Astrocyte (in vitro differentiated cells and primary cell): ENCODE results near the gene WDCP. TPM values are rescaled to one million over a fixed set of nuclear protein-coding genes. Genes with fewer than 3 reads are reported as not detected.

Experiments
- DNase-seq: peaks from one replicate; pipeline ENCODE4 v3.0.0-alpha.2; 2010; ENCODE audit warnings: low read depth
- FAIRE-seq: peaks from 2 replicates; lab custom pipeline; 2011; peaks lifted over from hg19 to GRCh38; lab: Jason Lieb, UNC
- H2AFZ ChIP-seq: 2 replicates; pipeline ENCODE4 v1.6.0; 2012; ENCODE audit warnings: low read depth, low read length, inconsistent platforms
- H3K27ac ChIP-seq: 2 replicates; pipeline ENCODE4 v1.5.1; 2011; ENCODE audit warnings: low read depth, low read length, inconsistent platforms
- H3K27me3 ChIP-seq: 2 replicates; pipeline ENCODE4 v1.6.0; 2011; ENCODE audit warnings: low read length, inconsistent platforms; ENCODE audit not compliant: insufficient read depth
- H3K36me3 ChIP-seq: 2 replicates; pipeline ENCODE4 v1.5.1; 2011; ENCODE audit warnings: low read length, inconsistent platforms; ENCODE audit not compliant: insufficient read depth
- H3K4me1 ChIP-seq: 2 replicates; pipeline ENCODE4 v1.5.1; 2011; ENCODE audit warnings: low read length, inconsistent platforms; ENCODE audit not compliant: insufficient read depth
- H3K4me2 ChIP-seq: 2 replicates; pipeline ENCODE4 v1.6.0; 2012; ENCODE audit warnings: low read length, inconsistent platforms
- H3K4me3 ChIP-seq: 2 replicates; pipeline ENCODE4 v1.5.1; 2011; ENCODE audit warnings: low read depth, mild to moderate bottlenecking, low read length, inconsistent platforms; ENCODE audit not compliant: insufficient read depth
- H3K79me2 ChIP-seq: 2 replicates; pipeline ENCODE4 v1.6.0; 2012; ENCODE audit warnings: mild to moderate bottlenecking, low read length, inconsistent platforms; ENCODE audit not compliant: insufficient read depth
- H3K9ac ChIP-seq: 2 replicates; pipeline ENCODE4 v1.6.0; 2012; ENCODE audit warnings: mild to moderate bottlenecking, low read length, inconsistent platforms
- H3K9me3 ChIP-seq: 2 replicates; pipeline ENCODE4 v1.5.1; 2012; ENCODE audit warnings: low read depth, mild to moderate bottlenecking, low read length, inconsistent platforms; ENCODE audit not compliant: insufficient read depth
- H4K20me1 ChIP-seq: 2 replicates; pipeline ENCODE4 v1.6.0; 2012; ENCODE audit warnings: low read length, inconsistent platforms; ENCODE audit not compliant: insufficient read depth
- H3K27ac Mint-ChIP-seq: one replicate; pipeline ENCODE4 v1.8.0; 2021; ENCODE audit warnings: mild to moderate bottlenecking, mixed read lengths; ENCODE audit not compliant: unreplicated experiment
- H3K27me3 Mint-ChIP-seq: one replicate; pipeline ENCODE4 v1.8.0; 2021; ENCODE audit warnings: low read depth, mixed read lengths; ENCODE audit not compliant: unreplicated experiment
- H3K36me3 Mint-ChIP-seq: one replicate; pipeline ENCODE4 v1.8.0; 2021; ENCODE audit warnings: low read depth, mixed read lengths; ENCODE audit not compliant: unreplicated experiment
- H3K4me1 Mint-ChIP-seq: one replicate; pipeline ENCODE4 v1.8.0; 2021; ENCODE audit warnings: low read depth, mixed read lengths; ENCODE audit not compliant: unreplicated experiment
- H3K4me3 Mint-ChIP-seq: one replicate; pipeline ENCODE4 v1.8.0; 2021; ENCODE audit warnings: mild to moderate bottlenecking, moderate library complexity, mixed read lengths; ENCODE audit not compliant: unreplicated experiment
- H3K9me3 Mint-ChIP-seq: one replicate; pipeline ENCODE4 v1.8.0; 2021; ENCODE audit warnings: mild to moderate bottlenecking, mixed read lengths; ENCODE audit not compliant: unreplicated experiment
- CTCF ChIP-seq: IDR thresholded peaks from 2 replicates; pipeline ENCODE4 v1.5.1; 2011; ENCODE audit warnings: low read depth, mild to moderate bottlenecking, inconsistent platforms, low read length, moderate library complexity; ENCODE audit not compliant: insufficient read depth
- EZH2 ChIP-seq: IDR thresholded peaks from 2 replicates; pipeline ENCODE4 v1.6.1; 2012; ENCODE audit warnings: mild to moderate bottlenecking, low read length, inconsistent platforms; ENCODE audit not compliant: insufficient read depth
- total RNA-seq: library from RNA; stranded (reverse); gene quantifications from 2 replicates; pipeline ENCODE4 v1.2.1, GENCODE V29; 2021

Gene WDCP
- total RNA-seq, 1 donor from 2014 or later: 17.4 TPM

- H2AFZ ChIP-seq: peak overlapping the region; percentile 95
- no peak for FAIRE-seq
- H3K27ac ChIP-seq: peak overlapping the region; percentile 83
- no peak for DNase-seq
- Mint-ChIP-seq H3K27ac (peak overlapping the region; percentile 20), H3K4me1 (peaks cover 5% of the 10 kb centered on the region), H3K36me3 (peaks cover 10% of the 10 kb centered on the region), H3K9me3 (no peaks in the 10 kb centered on the region), H3K27me3 (no peaks in the 10 kb centered on the region), H3K4me3 (peak overlapping the region; percentile 87)
- no peaks in the 10 kb centered on the region for H3K9me3 ChIP-seq
- TF ChIP-seq CTCF: no peak
- TF ChIP-seq EZH2: no peak
- no peaks in the 10 kb centered on the region for H4K20me1 ChIP-seq
- H3K4me3 ChIP-seq: peak overlapping the region; percentile 74
- H3K4me2 ChIP-seq: peak overlapping the region; percentile 98
- H3K9ac ChIP-seq: peak overlapping the region; percentile 87
- peaks cover 8% of the 10 kb centered on the region for H3K4me1 ChIP-seq
- H3K79me2 ChIP-seq: peaks cover 11% of the 10 kb centered on the region
- H3K36me3 ChIP-seq: peaks cover 13% of the 10 kb centered on the region
- H3K27me3 ChIP-seq: no peaks in the 10 kb centered on the region
Observed at GRCh38 chr2:24085200-24085489, 38.0 kb upstream of the WDCP start.

GRCh38 chr2:24084386-24085199, 37.4 kb upstream of the WDCP start, which contains the start of gene TP53I3:
Gene TP53I3, minus strand, starts transcription at chr2:24084834. Its CDS starts 508 bp downstream, at chr2:24084326.
- TF ChIP-seq EZH2 (no peak), CTCF (peak; percentile 44)
- peaks cover 13% of the 10 kb centered on the region for H3K36me3 ChIP-seq
- Mint-ChIP-seq H3K4me1 (peaks cover 5% of the 10 kb centered on the region), H3K4me3 (peak within 1 kb of the TSS; percentile 94), H3K9me3 (no peaks in the 10 kb centered on the region), H3K36me3 (peaks cover 12% of the 10 kb centered on the region), H3K27me3 (no peaks in the 10 kb centered on the region), H3K27ac (peak within 1 kb of the TSS; percentile 90)
- H3K4me1 ChIP-seq: peaks cover 8% of the 10 kb centered on the region
- no peaks in the 10 kb centered on the region for H3K9me3 ChIP-seq
- DNase-seq: peak; percentile 83
- no peak for FAIRE-seq
- peak within 1 kb of the TSS; percentile 98 for H3K4me2 ChIP-seq
- peak within 1 kb of the TSS; percentile 74 for H3K4me3 ChIP-seq
- H3K27ac ChIP-seq: peak within 1 kb of the TSS; percentile 83
- no peaks in the 10 kb centered on the region for H4K20me1 ChIP-seq
- H3K9ac ChIP-seq: peak within 1 kb of the TSS; percentile 87
- H3K79me2 ChIP-seq: peaks cover 11% of the 10 kb centered on the region
- H2AFZ ChIP-seq: peak within 1 kb of the TSS; percentile 95
- H3K27me3 ChIP-seq: no peaks in the 10 kb centered on the region
